H9 (cell line): ENCODE measurements around the gene GIGYF1. TPM values are rescaled to one million over a fixed set of nuclear protein-coding genes. Genes with fewer than 3 reads are reported as not detected.
A peak's percentile ranks its signal among the peaks of the same experiment; 100 is the strongest.

Source experiments
- DNase-seq: peaks from one replicate; pipeline ENCODE4 v3.0.0-alpha.2; 2017
- H2AFZ ChIP-seq: one replicate; pipeline ENCODE4 v1.6.1; 2013; ENCODE audit warnings: mild to moderate bottlenecking, low read length, control low read depth, moderate library complexity
- H2AK5ac ChIP-seq: 2 replicates; pipeline ENCODE4 v1.6.1; 2013; ENCODE audit warnings: low read length, control low read depth, mixed read lengths; ENCODE audit not compliant: insufficient read length
- H2BK120ac ChIP-seq: one replicate; pipeline ENCODE4 v1.6.1; 2013; ENCODE audit warnings: low read depth, mild to moderate bottlenecking, low read length, control low read depth, inconsistent platforms; ENCODE audit not compliant: poor library complexity, severe bottlenecking
- H2BK12ac ChIP-seq: 2 replicates; pipeline ENCODE4 v1.6.1; 2013; ENCODE audit warnings: low read length, control low read depth, mixed read lengths, low read depth; ENCODE audit not compliant: insufficient read length
- H2BK15ac ChIP-seq: 2 replicates; pipeline ENCODE4 v1.6.1; 2013; ENCODE audit warnings: low read depth, low read length, control low read depth
- H2BK20ac ChIP-seq: one replicate; pipeline ENCODE4 v1.6.1; 2013; ENCODE audit warnings: low read depth, mild to moderate bottlenecking, low read length, control low read depth, inconsistent platforms; ENCODE audit not compliant: poor library complexity, severe bottlenecking
- H2BK5ac ChIP-seq: 2 replicates; pipeline ENCODE4 v1.6.1; 2013; ENCODE audit warnings: low read length, control low read depth, mixed read lengths; ENCODE audit not compliant: insufficient read length
- H3K14ac ChIP-seq: 2 replicates; pipeline ENCODE4 v1.6.1; 2013; ENCODE audit warnings: low read length, control low read depth; ENCODE audit not compliant: insufficient read depth
- H3K18ac ChIP-seq: 2 replicates; pipeline ENCODE4 v1.6.1; 2013; ENCODE audit warnings: low read depth, mild to moderate bottlenecking, mixed read lengths, low read length, control low read depth; ENCODE audit not compliant: insufficient read length
- H3K23ac ChIP-seq: 2 replicates; pipeline ENCODE4 v1.6.1; 2013; ENCODE audit warnings: low read length, control low read depth, mixed read lengths, low read depth; ENCODE audit not compliant: insufficient read length
- H3K23me2 ChIP-seq: 2 replicates; pipeline ENCODE4 v1.6.1; 2013; ENCODE audit warnings: low read depth, mild to moderate bottlenecking, mixed read lengths, low read length, control low read depth; ENCODE audit not compliant: insufficient read length, poor library complexity, severe bottlenecking
- H3K27ac ChIP-seq: 2 replicates; pipeline ENCODE4 v1.5.1; 2013; ENCODE audit warnings: low read length, control low read depth, mixed read lengths, low read depth; ENCODE audit not compliant: insufficient read length
- H3K27me3 ChIP-seq: 2 replicates; pipeline ENCODE4 v1.6.1; 2013; ENCODE audit warnings: low read length, control low read depth, inconsistent platforms; ENCODE audit not compliant: insufficient read depth
- H3K4ac ChIP-seq: 2 replicates; pipeline ENCODE4 v1.6.1; 2013; ENCODE audit warnings: low read depth, mild to moderate bottlenecking, control low read depth, inconsistent platforms, low read length, moderate library complexity
- H3K4me1 ChIP-seq: 2 replicates; pipeline ENCODE4 v1.6.1; 2013; ENCODE audit warnings: low read length, control low read depth, inconsistent platforms; ENCODE audit not compliant: insufficient read depth
- H3K4me2 ChIP-seq: 2 replicates; pipeline ENCODE4 v1.6.1; 2013; ENCODE audit warnings: low read length, control low read depth, mixed read lengths; ENCODE audit not compliant: insufficient read length, insufficient read depth
- H3K56ac ChIP-seq: 2 replicates; pipeline ENCODE4 v1.6.1; 2013; ENCODE audit warnings: low read depth, mild to moderate bottlenecking, mixed read lengths, low read length, control low read depth; ENCODE audit not compliant: insufficient read length
- H3K79me1 ChIP-seq: 2 replicates; pipeline ENCODE4 v1.6.1; 2013; ENCODE audit warnings: low read depth, mild to moderate bottlenecking, moderate library complexity, low read length, control low read depth, inconsistent platforms; ENCODE audit not compliant: insufficient read depth, poor library complexity, severe bottlenecking
- H3K79me2 ChIP-seq: 2 replicates; pipeline ENCODE4 v1.6.1; 2013; ENCODE audit warnings: low read length, control low read depth, inconsistent platforms; ENCODE audit not compliant: insufficient read depth
- H3K9ac ChIP-seq: 2 replicates; pipeline ENCODE4 v1.6.1; 2013; ENCODE audit warnings: low read length, control low read depth, mixed read lengths; ENCODE audit not compliant: insufficient read length; ENCODE audit errors: extremely low read depth
- H3K9me3 ChIP-seq: one replicate; pipeline ENCODE4 v1.6.1; 2013; ENCODE audit warnings: low read depth, low read length, inconsistent platforms; ENCODE audit not compliant: control insufficient read depth
- H3T11ph ChIP-seq: one replicate; pipeline ENCODE4 v1.6.1; 2013; ENCODE audit warnings: mild to moderate bottlenecking, low read length, control low read depth, inconsistent platforms
- H4K20me1 ChIP-seq: one replicate; pipeline ENCODE4 v1.6.1; 2013; ENCODE audit not compliant: control insufficient read depth, insufficient read length, insufficient read depth
- H4K5ac ChIP-seq: 2 replicates; pipeline ENCODE4 v1.6.1; 2013; ENCODE audit warnings: low read depth, mild to moderate bottlenecking, mixed read lengths, low read length, control low read depth; ENCODE audit not compliant: insufficient read length
- H4K8ac ChIP-seq: replicated peaks from 2 replicates; pipeline ENCODE4 v1.6.1; 2013; ENCODE audit warnings: low read length, control low read depth, mixed read lengths, low read depth; ENCODE audit not compliant: insufficient read length
- H4K91ac ChIP-seq: 2 replicates; pipeline ENCODE4 v1.6.1; 2013; ENCODE audit warnings: low read depth, mild to moderate bottlenecking, moderate library complexity, mixed read lengths, low read length, control low read depth; ENCODE audit not compliant: insufficient read length
- H3K27ac Mint-ChIP-seq, 3 experiments: 2 replicates in 2 of 3; 3 replicates in 1 of 3; pipeline ENCODE4 v1.8.0; 2020 to 2021; ENCODE audit warnings: mixed read lengths in 3 of 3, mild to moderate bottlenecking in 1 of 3, moderate library complexity in 1 of 3
- H3K27me3 Mint-ChIP-seq: 2 replicates; pipeline ENCODE4 v1.8.0; 2021; ENCODE audit warnings: low read depth, mild to moderate bottlenecking, moderate library complexity, mixed read lengths
- H3K36me3 Mint-ChIP-seq, 3 experiments: 2 replicates in 2 of 3; 3 replicates in 1 of 3; pipeline ENCODE4 v1.8.0; 2020 to 2021; ENCODE audit warnings: low read depth in 3 of 3, mixed read lengths in 3 of 3; ENCODE audit not compliant: insufficient read depth in 1 of 3
- H3K4me1 Mint-ChIP-seq, 2 experiments: 2 replicates each; pipeline ENCODE4 v1.8.0; 2020; ENCODE audit warnings: mixed read lengths in 2 of 2
- H3K4me3 Mint-ChIP-seq, 2 experiments: 2 replicates in 1 of 2; 3 replicates in 1 of 2; pipeline ENCODE4 v1.8.0; 2020 to 2021; ENCODE audit warnings: mild to moderate bottlenecking in 2 of 2, mixed read lengths in 2 of 2, moderate library complexity in 1 of 2
- H3K9me3 Mint-ChIP-seq, 2 experiments: 2 replicates in 1 of 2; 3 replicates in 1 of 2; pipeline ENCODE4 v1.8.0; 2020; ENCODE audit warnings: mild to moderate bottlenecking in 2 of 2, mixed read lengths in 2 of 2, moderate library complexity in 1 of 2
- WGBS: extraction: QIAGEN DNeasy Blood & Tissue Kit; methylation state at CpG from one replicate; pipeline ENCODE4 v1.1.7; 2013; ENCODE audit warnings: missing lambda C conversion rate, low lambda C conversion rate, mixed read lengths; ENCODE audit not compliant: insufficient read length; ENCODE audit errors: extremely low coverage; 5-methylcytosine and 5-hydroxymethylcytosine counted together
- total RNA-seq: library from RNA; stranded (reverse); gene quantifications from 2 replicates; pipeline ENCODE4 v1.2.1, GENCODE V29; 2021
- TF ChIP-seq, protein P1 (sequence below): fragments of 200-600 bp; sonication (generic); conservative IDR thresholded peaks from 3 replicates; pipeline ENCODE4 v1.8.0; 2021; ENCODE audit warnings: antibody characterized with exemption, mild to moderate bottlenecking

The GIGYF1 gene
- total RNA-seq, 1 experiment from 2014 or later: 104 TPM

DNA sequence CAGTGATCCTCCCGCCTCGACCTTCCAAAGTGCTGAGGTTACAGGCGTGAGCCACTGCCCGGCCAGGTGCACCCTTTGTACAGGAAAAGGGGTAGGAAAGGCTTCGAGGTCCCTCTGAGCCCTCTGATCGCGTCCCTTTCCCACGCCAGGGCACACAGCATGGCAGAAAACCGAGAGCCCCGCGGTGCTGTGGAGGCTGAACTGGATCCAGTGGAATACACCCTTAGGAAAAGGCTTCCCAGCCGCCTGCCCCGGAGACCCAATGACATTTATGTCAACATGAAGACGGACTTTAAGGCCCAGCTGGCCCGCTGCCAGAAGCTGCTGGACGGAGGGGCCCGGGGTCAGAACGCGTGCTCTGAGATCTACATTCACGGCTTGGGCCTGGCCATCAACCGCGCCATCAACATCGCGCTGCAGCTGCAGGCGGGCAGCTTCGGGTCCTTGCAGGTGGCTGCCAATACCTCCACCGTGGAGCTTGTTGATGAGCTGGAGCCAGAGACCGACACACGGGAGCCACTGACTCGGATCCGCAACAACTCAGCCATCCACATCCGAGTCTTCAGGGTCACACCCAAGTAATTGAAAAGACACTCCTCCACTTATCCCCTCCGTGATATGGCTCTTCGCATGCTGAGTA lies 12.7 kb upstream of the GIGYF1 start:
- no peak overlapping the region for H3K18ac ChIP-seq
- H2BK15ac ChIP-seq: no peak overlapping the region
- no peak overlapping the region for H3K56ac ChIP-seq
- peak overlapping the region; percentile 93 for H3K9ac ChIP-seq
- TF ChIP-seq, protein P1, sequence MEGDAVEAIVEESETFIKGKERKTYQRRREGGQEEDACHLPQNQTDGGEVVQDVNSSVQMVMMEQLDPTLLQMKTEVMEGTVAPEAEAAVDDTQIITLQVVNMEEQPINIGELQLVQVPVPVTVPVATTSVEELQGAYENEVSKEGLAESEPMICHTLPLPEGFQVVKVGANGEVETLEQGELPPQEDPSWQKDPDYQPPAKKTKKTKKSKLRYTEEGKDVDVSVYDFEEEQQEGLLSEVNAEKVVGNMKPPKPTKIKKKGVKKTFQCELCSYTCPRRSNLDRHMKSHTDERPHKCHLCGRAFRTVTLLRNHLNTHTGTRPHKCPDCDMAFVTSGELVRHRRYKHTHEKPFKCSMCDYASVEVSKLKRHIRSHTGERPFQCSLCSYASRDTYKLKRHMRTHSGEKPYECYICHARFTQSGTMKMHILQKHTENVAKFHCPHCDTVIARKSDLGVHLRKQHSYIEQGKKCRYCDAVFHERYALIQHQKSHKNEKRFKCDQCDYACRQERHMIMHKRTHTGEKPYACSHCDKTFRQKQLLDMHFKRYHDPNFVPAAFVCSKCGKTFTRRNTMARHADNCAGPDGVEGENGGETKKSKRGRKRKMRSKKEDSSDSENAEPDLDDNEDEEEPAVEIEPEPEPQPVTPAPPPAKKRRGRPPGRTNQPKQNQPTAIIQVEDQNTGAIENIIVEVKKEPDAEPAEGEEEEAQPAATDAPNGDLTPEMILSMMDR: no peak
- H2BK5ac ChIP-seq: no peak overlapping the region
- no peak overlapping the region for H4K91ac ChIP-seq
- no peak overlapping the region for H4K5ac ChIP-seq
- DNase-seq: peak; percentile 41
- H2AK5ac ChIP-seq: no peak overlapping the region
- no CpG with 5 or more reads among the region's 34 CpGs for WGBS
- Mint-ChIP-seq H3K27ac (peak overlapping the region; percentile 63 to 98 (median 96); a peak in 5 of 7 replicates), H3K4me3 (peak overlapping the region; percentile 96 to 99), H3K4me1 (peaks cover 6 to 10% of the 10 kb centered on the region in 2 experiments), H3K36me3 (peaks cover 4 to 20% (median 17%) of the 10 kb centered on the region in 3 experiments; a peak in 6 of 7 replicates), H3K27me3 (no peaks in the 10 kb centered on the region), H3K9me3 (peaks cover 0 to 2% of the 10 kb centered on the region in 2 experiments; a peak in 1 of 5 replicates)
- peaks cover 5% of the 10 kb centered on the region for H3K79me1 ChIP-seq
- no peaks in the 10 kb centered on the region for H3K27me3 ChIP-seq
- H2BK12ac ChIP-seq: no peak overlapping the region
- H3K4ac ChIP-seq: no peak overlapping the region
- H3K23me2 ChIP-seq: peaks cover 15% of the 10 kb centered on the region
- no peak overlapping the region for H2AFZ ChIP-seq
- H2BK120ac ChIP-seq: no peak overlapping the region
- no peak overlapping the region for H2BK20ac ChIP-seq
- H3K79me2 ChIP-seq: peaks cover 10% of the 10 kb centered on the region; the same call in 1 of the 2 replicates
- H3K27ac ChIP-seq: no peak overlapping the region
- no peak overlapping the region; the same call in 1 of the 2 replicates for H3K14ac ChIP-seq
- H3K4me1 ChIP-seq: no peaks in the 10 kb centered on the region; the same call in 1 of the 2 replicates
- H3T11ph ChIP-seq: no peak overlapping the region
- H3K9me3 ChIP-seq: no peaks in the 10 kb centered on the region
- no peak overlapping the region for H4K8ac ChIP-seq
- peak overlapping the region; percentile 81 for H3K4me2 ChIP-seq
- no peak overlapping the region for H3K23ac ChIP-seq
- no peaks in the 10 kb centered on the region for H4K20me1 ChIP-seq
